Activated CD8-positive, alpha-beta T cell treated with anti-CD3 and anti-CD28 coated beads, Interleukin-2, amount 10 ng/mL, durations not matched to agents 7 days and 5 days (primary cell): ENCODE measurements around the gene C2CD2. TPM values are rescaled to one million over a fixed set of nuclear protein-coding genes. Genes with fewer than 3 reads are reported as not detected.
"Not testable (repeated sequence)": the region's sequence is repeated elsewhere in the genome, so short reads cannot be mapped to it uniquely, and the experiment has no call there.

Source experiments
- ATAC-seq: fragments of 150-1000 bp; cut with Tn5 transposase; one replicate; pipeline ENCODE4 v1.10.0; 2021; ENCODE audit warnings: moderate library complexity
- CTCF ChIA-PET: fragments of 350-600 bp; sonication (Branson Sonifier 250); formaldehyde crosslinking; loops from one replicate; lab custom pipeline; 2021; ENCODE audit warnings: antibody characterized with exemption; lab: Charles Lee
- POLR2A ChIA-PET: fragments of 350-600 bp; sonication (Branson Sonifier 250); formaldehyde crosslinking; loops from one replicate; lab custom pipeline; 2021; ENCODE audit warnings: antibody characterized with exemption; lab: Charles Lee
- DNase-seq: peaks from one replicate; pipeline ENCODE4 v3.0.0-alpha.2; 2020
- H3K27ac Mint-ChIP-seq: one replicate; pipeline ENCODE4 v1.8.0; 2021; ENCODE audit warnings: mild to moderate bottlenecking, mixed read lengths
- H3K27me3 Mint-ChIP-seq: one replicate; pipeline ENCODE4 v1.8.0; 2021; ENCODE audit warnings: low read depth, mixed read lengths
- H3K36me3 Mint-ChIP-seq: one replicate; pipeline ENCODE4 v1.8.0; 2021; ENCODE audit warnings: low read depth, mixed read lengths
- H3K4me1 Mint-ChIP-seq: one replicate; pipeline ENCODE4 v1.8.0; 2021; ENCODE audit warnings: low read depth, mixed read lengths
- H3K4me3 Mint-ChIP-seq: one replicate; pipeline ENCODE4 v1.8.0; 2021; ENCODE audit warnings: mild to moderate bottlenecking, mixed read lengths
- H3K9me3 Mint-ChIP-seq: one replicate; pipeline ENCODE4 v1.8.0; 2022; ENCODE audit warnings: mixed read lengths; ENCODE audit not compliant: insufficient read depth
- total RNA-seq, 2 experiments: library from RNA; stranded (reverse); gene quantifications; one replicate each; pipeline ENCODE4 v1.2.3, GENCODE V29; 2021

Gene C2CD2
- total RNA-seq, 2 experiments from 2014 or later = 5.5 to 5.6 TPM

- Mint-ChIP-seq H3K4me3 (peak overlapping the region; percentile 19), H3K36me3 (no peaks in the 10 kb centered on the region), H3K27me3 (peaks cover 23% of the 10 kb centered on the region), H3K9me3 (no peaks in the 10 kb centered on the region), H3K4me1 (peaks cover 19% of the 10 kb centered on the region), H3K27ac (peak overlapping the region; percentile 3)
- ATAC-seq (no peak), DNase-seq (no peak)
- POLR2A ChIA-PET = no interaction called here
- CTCF ChIA-PET = no interaction called here
Observed at GRCh38 chr21:41954654-41955499, 1.1 kb upstream of the C2CD2 start.

- H3K4me3 Mint-ChIP-seq = no peak overlapping the region
Observed at GRCh38 chr21:41953249-41953830, 478 bp downstream of the C2CD2 start.

GRCh38 chr21:41952568-41953248, 1.1 kb downstream of the C2CD2 start:
- Mint-ChIP-seq H3K9me3 (no peaks in the 10 kb centered on the region), H3K4me3 (peak overlapping the region; percentile 21), H3K27ac (no peak overlapping the region), H3K4me1 (peaks cover 19% of the 10 kb centered on the region), H3K36me3 (no peaks in the 10 kb centered on the region), H3K27me3 (peaks cover 23% of the 10 kb centered on the region)
- ChIA-PET CTCF (interaction anchor here (0.9 to 1.2 kb wide), 2 partner anchors 12 to 164 kb away, joined by 3 read pairs; no protein-coding TSS in a partner anchor), POLR2A (no interaction called here)
- ATAC-seq (no peak), DNase-seq (no peak)

More at GRCh38 chr21:41953249-41953830, 478 bp downstream of the C2CD2 start:
- POLR2A ChIA-PET = no interaction called here
- no peaks in the 10 kb centered on the region for H3K36me3 Mint-ChIP-seq
- H3K4me1 Mint-ChIP-seq = peaks cover 19% of the 10 kb centered on the region
- ATAC-seq (peak; percentile 50), DNase-seq (no peak)
- CTCF ChIA-PET = interaction anchor here (0.9 to 1.2 kb wide), 2 partner anchors 12 to 164 kb away, joined by 3 read pairs; no protein-coding TSS in a partner anchor
- no peak overlapping the region for H3K27ac Mint-ChIP-seq
- H3K9me3 Mint-ChIP-seq = no peaks in the 10 kb centered on the region
- peaks cover 23% of the 10 kb centered on the region for H3K27me3 Mint-ChIP-seq

GRCh38 chr21:41951876-41952567, 1.8 kb downstream of the C2CD2 start:
- Mint-ChIP-seq H3K9me3 (no peaks in the 10 kb centered on the region), H3K4me1 (peaks cover 13% of the 10 kb centered on the region), H3K27ac (no peak overlapping the region), H3K4me3 (no peak overlapping the region), H3K36me3 (no peaks in the 10 kb centered on the region), H3K27me3 (peaks cover 23% of the 10 kb centered on the region)
- no peak for DNase-seq
- ChIA-PET CTCF (interaction anchor here (0.6 to 1.2 kb wide), 3 partner anchors 11 to 165 kb away, joined by 3 read pairs; no protein-coding TSS in a partner anchor), POLR2A (no interaction called here)
- ATAC-seq = no peak

GRCh38 chr21:41950941-41951351, 2.9 kb downstream of the C2CD2 start:
- no peaks in the 10 kb centered on the region for H3K36me3 Mint-ChIP-seq
- ATAC-seq (no peak), DNase-seq (no peak)
- H3K9me3 Mint-ChIP-seq = no peaks in the 10 kb centered on the region
- H3K27ac Mint-ChIP-seq = no peak overlapping the region
- no peak overlapping the region for H3K4me3 Mint-ChIP-seq
- CTCF ChIA-PET = no interaction called here
- H3K4me1 Mint-ChIP-seq = peaks cover 6% of the 10 kb centered on the region
- POLR2A ChIA-PET = no interaction called here
- peaks cover 23% of the 10 kb centered on the region for H3K27me3 Mint-ChIP-seq

- H3K4me1 Mint-ChIP-seq, H3K36me3 Mint-ChIP-seq, H3K9me3 Mint-ChIP-seq, DNase-seq, ATAC-seq, POLR2A ChIA-PET, H3K4me3 Mint-ChIP-seq, H3K27ac Mint-ChIP-seq: not testable (repeated sequence)
- peaks cover 17% of the 10 kb centered on the region for H3K27me3 Mint-ChIP-seq
- CTCF ChIA-PET = interaction anchor here (1.4 kb wide), 1 partner anchor 133 kb away, joined by 4 read pairs; no protein-coding TSS in a partner anchor
Observed at GRCh38 chr21:41949631-41950030, 4.2 kb downstream of the C2CD2 start.

GRCh38 chr21:41948901-41949300, 4.9 kb downstream of the C2CD2 start:
- Mint-ChIP-seq H3K36me3 (no peaks in the 10 kb centered on the region), H3K4me1 (no peaks in the 10 kb centered on the region), H3K4me3 (no peak overlapping the region), H3K27ac (no peak overlapping the region), H3K9me3 (no peaks in the 10 kb centered on the region), H3K27me3 (peaks cover 12% of the 10 kb centered on the region)
- CTCF ChIA-PET = interaction anchor here (1.4 kb wide), 1 partner anchor 132 kb away, joined by 4 read pairs; no protein-coding TSS in a partner anchor
- POLR2A ChIA-PET = no interaction called here
- ATAC-seq = no peak
- no peak for DNase-seq

- DNase-seq (no peak), ATAC-seq (no peak)
- CTCF ChIA-PET = interaction anchor here (1.4 kb wide), 1 partner anchor 132 kb away, joined by 4 read pairs; no protein-coding TSS in a partner anchor
- no peaks in the 10 kb centered on the region for H3K9me3 Mint-ChIP-seq
- H3K4me1 Mint-ChIP-seq = no peaks in the 10 kb centered on the region
- no peak overlapping the region for H3K27ac Mint-ChIP-seq
- H3K27me3 Mint-ChIP-seq = peaks cover 12% of the 10 kb centered on the region
- no peaks in the 10 kb centered on the region for H3K36me3 Mint-ChIP-seq
- POLR2A ChIA-PET = interaction anchor here (0.8 kb wide), 1 partner anchor 22 kb away, joined by 3 read pairs; no protein-coding TSS in a partner anchor
- H3K4me3 Mint-ChIP-seq = no peak overlapping the region
Observed at GRCh38 chr21:41948078-41948895, 5.5 kb downstream of the C2CD2 start.

GRCh38 chr21:41945982-41946381, 7.8 kb downstream of the C2CD2 start:
- H3K27ac Mint-ChIP-seq = no peak overlapping the region
- H3K4me1 Mint-ChIP-seq = no peaks in the 10 kb centered on the region
- H3K27me3 Mint-ChIP-seq = no peaks in the 10 kb centered on the region
- no peak overlapping the region for H3K4me3 Mint-ChIP-seq
- ChIA-PET CTCF (no interaction called here), POLR2A (no interaction called here)
- ATAC-seq (no peak), DNase-seq (no peak)
- H3K36me3 Mint-ChIP-seq = no peaks in the 10 kb centered on the region
- no peaks in the 10 kb centered on the region for H3K9me3 Mint-ChIP-seq

GRCh38 chr21:41943851-41944250, 10.0 kb downstream of the C2CD2 start:
- DNase-seq (no peak), ATAC-seq (no peak)
- Mint-ChIP-seq H3K4me3 (no peak overlapping the region), H3K36me3 (no peaks in the 10 kb centered on the region), H3K4me1 (no peaks in the 10 kb centered on the region), H3K9me3 (no peaks in the 10 kb centered on the region), H3K27me3 (no peaks in the 10 kb centered on the region), H3K27ac (no peak overlapping the region)
- CTCF ChIA-PET = interaction anchor here (1.0 to 2.0 kb wide), 3 partner anchors 15 to 173 kb away, joined by 3 to 5 read pairs (median 3); no protein-coding TSS in a partner anchor
- POLR2A ChIA-PET = no interaction called here
